Endometrial microvascular endothelial cells (primary cell): ENCODE data around the gene VKORC1. TPM values are rescaled to one million over a fixed set of nuclear protein-coding genes. Genes with fewer than 3 reads are reported as not detected.

Experiments used
- in situ Hi-C: cut with HindIII; loops from 2 replicates; pipeline ENCODE4 v1.10.0; 2017; ENCODE audit warnings: low sequenced_read_pairs, low pct_unique_long_range_greater_than_20kb; ENCODE audit errors: inconsistent ontology term
- total RNA-seq: library from RNA; depleted of rRNA; stranded (reverse); fragments of >200 nt; gene quantifications from one replicate; pipeline ENCODE4 v1.2.3, GENCODE V29; 2015; ENCODE audit errors: inconsistent ontology term

Gene VKORC1
- total RNA-seq, 1 donor from 2014 or later: 179 TPM

GRCh38 chr16:31073970-31074813, 20.4 kb downstream of the VKORC1 start, which contains the start of the genes ZNF646 and ZNF668:
ZNF646 (plus strand) TSS chr16:31074422; CDS start chr16:31076325, 1,903 bp downstream.
ZNF668 (minus strand) TSS chr16:31074240; CDS start chr16:31064459, 9,781 bp downstream.
- in situ Hi-C loops: loop anchor here (25.0 kb wide), 1 partner anchor 112 kb away; the partner anchor contains the start of gene SETD1A

- in situ Hi-C loops: loop anchor here (25.0 kb wide), 1 partner anchor 111 kb away; the partner anchor contains the start of gene SETD1A
These were observed 21.2 kb downstream of the VKORC1 start for GRCh38 chr16:31073142-31073969.

- in situ Hi-C loops: loop anchor here (25.0 kb wide), 1 partner anchor 110 kb away; the partner anchor contains the start of gene SETD1A
These were observed 22.0 kb downstream of the VKORC1 start for GRCh38 chr16:31072540-31073141.

- in situ Hi-C loops: loop anchor here (25.0 kb wide), 1 partner anchor 110 kb away; the partner anchor contains the start of gene SETD1A
These were observed 22.7 kb downstream of the VKORC1 start for GRCh38 chr16:31071861-31072260.

- in situ Hi-C loops: loop anchor here (25.0 kb wide), 1 partner anchor 105 kb away; the partner anchor contains the start of gene SETD1A
These were observed 27.3 kb downstream of the VKORC1 start for GRCh38 chr16:31067342-31067741.

- in situ Hi-C loops: loop anchor here (25.0 kb wide), 1 partner anchor 103 kb away; the partner anchor contains the start of gene SETD1A
These were observed 29.6 kb downstream of the VKORC1 start for GRCh38 chr16:31064882-31065461.

GRCh38 chr16:31063843-31064611, 30.6 kb downstream of the VKORC1 start:
- in situ Hi-C loops: loop anchor here (25.0 kb wide), 1 partner anchor 102 kb away; the partner anchor contains the start of gene SETD1A

GRCh38 chr16:31063495-31063842, 31.1 kb downstream of the VKORC1 start:
- in situ Hi-C loops: loop anchor here (25.0 kb wide), 1 partner anchor 101 kb away; the partner anchor contains the start of gene SETD1A

GRCh38 chr16:31061813-31062440, 32.7 kb downstream of the VKORC1 start:
- in situ Hi-C loops: loop anchor here (25.0 kb wide), 1 partner anchor 100 kb away; the partner anchor contains the start of gene SETD1A

GRCh38 chr16:31061126-31061812, 33.3 kb downstream of the VKORC1 start:
- in situ Hi-C loops: loop anchor here (25.0 kb wide), 1 partner anchor 99 kb away; the partner anchor contains the start of gene SETD1A

- in situ Hi-C loops: loop anchor here (25.0 kb wide), 1 partner anchor 93 kb away; the partner anchor contains the start of gene SETD1A
These were observed 39.0 kb downstream of the VKORC1 start for GRCh38 chr16:31055613-31056012.

GRCh38 chr16:31052114-31052513, 42.5 kb downstream of the VKORC1 start:
- in situ Hi-C loops: loop anchor here (25.0 kb wide), 1 partner anchor 90 kb away; the partner anchor contains the start of gene SETD1A

GRCh38 chr16:31050280-31051030, 44.1 kb downstream of the VKORC1 start:
- in situ Hi-C loops: loop anchor here (25.0 kb wide), 1 partner anchor 88 kb away; the partner anchor contains the start of gene SETD1A

- in situ Hi-C loops: no loop called here
These were observed 50.6 kb downstream of the VKORC1 start for GRCh38 chr16:31043898-31044481.

GRCh38 chr16:31043352-31043751, 51.2 kb downstream of the VKORC1 start:
- in situ Hi-C loops: no loop called here
